ENCODE data around the gene EME1.

The EME1 gene

GRCh38 chr17:50359998-50360461, 13.0 kb upstream of the EME1 start:
- no peaks in the 10 kb centered on the region for H3K27me3 ChIP-seq (ENCODE audit: control insufficient read depth, low read length)
- H3F3A ChIP-seq (ENCODE audit: control insufficient read depth, insufficient read depth), result peaks cover 4% of the 10 kb centered on the region
- H3K4me2 ChIP-seq (ENCODE audit: low read length), result no peak overlapping the region
- H3K9me3 ChIP-seq (ENCODE audit: control insufficient read depth, insufficient read depth, low read length), result no peaks in the 10 kb centered on the region
- no peaks in the 10 kb centered on the region for H3K4me1 ChIP-seq (ENCODE audit: control insufficient read depth, low read length)
- TF ChIP-seq CTCF (IDR thresholded peaks at IDR 0.05; ENCODE audit: low read depth, low read length, poor library complexity, severe bottlenecking), result no peak
- TF ChIP-seq EZH2phosphoT487 (IDR thresholded peaks at IDR 0.05; ENCODE audit: borderline replicate concordance, low read length), result no peak
- no peak overlapping the region for H3K27ac ChIP-seq (ENCODE audit: low read depth, low read length)
- peaks cover 51% of the 10 kb centered on the region for H3K36me3 ChIP-seq (ENCODE audit: control insufficient read depth, low read length)
- H3K79me2 ChIP-seq (ENCODE audit: control insufficient read depth, low read length), result no peaks in the 10 kb centered on the region
- no peaks in the 10 kb centered on the region for H4K20me1 ChIP-seq (ENCODE audit: control insufficient read depth, insufficient read depth, low read depth, low read length)
- H3K4me3 ChIP-seq (ENCODE audit: low read length), result no peak overlapping the region
- H3K9me2 ChIP-seq (replicated peaks; ENCODE audit: control insufficient read depth, low read length), result no peaks in the 10 kb centered on the region

GRCh38 chr17:50360486-50361115, 12.4 kb upstream of the EME1 start:
- no peak overlapping the region for H3K4me3 ChIP-seq (ENCODE audit: low read length)
- no peak overlapping the region for H3K27ac ChIP-seq (ENCODE audit: low read depth, low read length)
- H4K20me1 ChIP-seq (ENCODE audit: control insufficient read depth, insufficient read depth, low read depth, low read length), result no peaks in the 10 kb centered on the region
- H3K27me3 ChIP-seq (ENCODE audit: control insufficient read depth, low read length), result no peaks in the 10 kb centered on the region
- H3K4me2 ChIP-seq (ENCODE audit: low read length), result no peak overlapping the region
- H3K9me3 ChIP-seq (ENCODE audit: control insufficient read depth, insufficient read depth, low read length), result no peaks in the 10 kb centered on the region
- no peaks in the 10 kb centered on the region for H3K4me1 ChIP-seq (ENCODE audit: control insufficient read depth, low read length)
- H3K79me2 ChIP-seq (ENCODE audit: control insufficient read depth, low read length), result no peaks in the 10 kb centered on the region
- TF ChIP-seq EZH2phosphoT487 (IDR thresholded peaks at IDR 0.05; ENCODE audit: borderline replicate concordance, low read length), result no peak
- no peak for TF ChIP-seq CTCF (IDR thresholded peaks at IDR 0.05; ENCODE audit: low read depth, low read length, poor library complexity, severe bottlenecking)
- peaks cover 4% of the 10 kb centered on the region for H3F3A ChIP-seq (ENCODE audit: control insufficient read depth, insufficient read depth)
- H3K9me2 ChIP-seq (replicated peaks; ENCODE audit: control insufficient read depth, low read length), result no peaks in the 10 kb centered on the region
- H3K36me3 ChIP-seq (ENCODE audit: control insufficient read depth, low read length), result peaks cover 49% of the 10 kb centered on the region

GRCh38 chr17:50361561-50362480, 11.2 kb upstream of the EME1 start:
- no peaks in the 10 kb centered on the region for H3K79me2 ChIP-seq (ENCODE audit: control insufficient read depth, low read length)
- no peaks in the 10 kb centered on the region for H3K9me3 ChIP-seq (ENCODE audit: control insufficient read depth, insufficient read depth, low read length)
- H3K4me3 ChIP-seq (ENCODE audit: low read length), result no peak overlapping the region
- peaks cover 4% of the 10 kb centered on the region for H3F3A ChIP-seq (ENCODE audit: control insufficient read depth, insufficient read depth)
- H3K27ac ChIP-seq (ENCODE audit: low read depth, low read length), result no peak overlapping the region
- H3K27me3 ChIP-seq (ENCODE audit: control insufficient read depth, low read length), result no peaks in the 10 kb centered on the region
- no peaks in the 10 kb centered on the region for H3K9me2 ChIP-seq (replicated peaks; ENCODE audit: control insufficient read depth, low read length)
- H4K20me1 ChIP-seq (ENCODE audit: control insufficient read depth, insufficient read depth, low read depth, low read length), result no peaks in the 10 kb centered on the region
- H3K4me1 ChIP-seq (ENCODE audit: control insufficient read depth, low read length), result no peaks in the 10 kb centered on the region
- no peak overlapping the region for H3K4me2 ChIP-seq (ENCODE audit: low read length)
- peaks cover 48% of the 10 kb centered on the region for H3K36me3 ChIP-seq (ENCODE audit: control insufficient read depth, low read length)
- TF ChIP-seq CTCF (IDR thresholded peaks at IDR 0.05; ENCODE audit: low read depth, low read length, poor library complexity, severe bottlenecking) (peak; percentile 89), EZH2phosphoT487 (IDR thresholded peaks at IDR 0.05; ENCODE audit: borderline replicate concordance, low read length) (no peak)
